Measurements from ENCODE around the gene CHRNB1.

Gene CHRNB1

GRCh38 chr17:7441266-7441665 lies 3.6 kb upstream of the CHRNB1 start:
- DNase-seq: no peak

GRCh38 chr17:7442142-7442541 lies 2.7 kb upstream of the CHRNB1 start:
- Histone ChIP-seq H3K36me3 (no peaks in the 10 kb centered on the region), H3K27ac (no peak overlapping the region), H3K27me3 (ENCODE audit: insufficient read depth, low read depth, severe bottlenecking) (peaks cover 7% of the 10 kb centered on the region), H3K4me3 (ENCODE audit: low read depth, low read length) (no peak overlapping the region), H3K9me3 (ENCODE audit: severe bottlenecking) (no peaks in the 10 kb centered on the region)
- TF ChIP-seq CTCF (IDR thresholded peaks at IDR 0.05; ENCODE audit: low read depth, low read length): no peak
- DNase-seq: no peak

More at GRCh38 chr17:7441266-7441665, 3.6 kb upstream of the CHRNB1 start:
- TF ChIP-seq CTCF (IDR thresholded peaks at IDR 0.05; ENCODE audit: low read depth, low read length): no peak
- H3K4me3 ChIP-seq (ENCODE audit: low read depth, low read length): no peak overlapping the region
- H3K36me3 ChIP-seq: no peaks in the 10 kb centered on the region
- no peaks in the 10 kb centered on the region for H3K9me3 ChIP-seq (ENCODE audit: severe bottlenecking)
- no peak overlapping the region for H3K27ac ChIP-seq
- peaks cover 10% of the 10 kb centered on the region for H3K27me3 ChIP-seq (ENCODE audit: insufficient read depth, low read depth, severe bottlenecking)

- no peak for DNase-seq
- Histone ChIP-seq H3K4me3 (ENCODE audit: low read depth, low read length) (no peak overlapping the region), H3K36me3 (no peaks in the 10 kb centered on the region), H3K27me3 (ENCODE audit: insufficient read depth, low read depth, severe bottlenecking) (peaks cover 3% of the 10 kb centered on the region), H3K9me3 (ENCODE audit: severe bottlenecking) (no peaks in the 10 kb centered on the region), H3K27ac (no peak overlapping the region)
- no peak for TF ChIP-seq CTCF (IDR thresholded peaks at IDR 0.05; ENCODE audit: low read depth, low read length)
These were observed 1.1 kb upstream of the CHRNB1 start for GRCh38 chr17:7443499-7444485.

- TF ChIP-seq CTCF (IDR thresholded peaks at IDR 0.05; ENCODE audit: low read depth, low read length): no peak
- H3K36me3 ChIP-seq: no peaks in the 10 kb centered on the region
- H3K9me3 ChIP-seq (ENCODE audit: severe bottlenecking): no peaks in the 10 kb centered on the region
- no peak overlapping the region for H3K4me3 ChIP-seq (ENCODE audit: low read depth, low read length)
- DNase-seq: no peak
- no peaks in the 10 kb centered on the region for H3K27me3 ChIP-seq (ENCODE audit: insufficient read depth, low read depth, severe bottlenecking)
- no peak overlapping the region for H3K27ac ChIP-seq
These were observed 733 bp downstream of the CHRNB1 start for GRCh38 chr17:7445619-7445968.

GRCh38 chr17:7448461-7448860 lies 3.6 kb downstream of the CHRNB1 start:
- Histone ChIP-seq H3K27me3 (ENCODE audit: insufficient read depth, low read depth, severe bottlenecking) (no peaks in the 10 kb centered on the region), H3K36me3 (no peaks in the 10 kb centered on the region), H3K4me3 (ENCODE audit: low read depth, low read length) (no peak overlapping the region), H3K9me3 (ENCODE audit: severe bottlenecking) (no peaks in the 10 kb centered on the region), H3K27ac (no peak overlapping the region)
- DNase-seq: peak; percentile 74
- TF ChIP-seq CTCF (IDR thresholded peaks at IDR 0.05; ENCODE audit: low read depth, low read length): no peak

Data from WERI-Rb-1 (cell line).